GM21515 (cell line): ENCODE results near the gene CROCC.
"Not testable (repeated sequence)": the region's sequence is repeated elsewhere in the genome, so short reads cannot be mapped to it uniquely, and the experiment has no call there.

Source experiments
- ATAC-seq: cut with Tn5 transposase; IDR thresholded peaks from one replicate; pipeline ENCODE4 v1.9.1; 2021; ENCODE audit not compliant: unreplicated experiment

Gene CROCC

GRCh38 chr1:16895598-16896315, 26.0 kb upstream of the CROCC start, which contains the start of gene RNU1-2:
TSS of gene RNU1-2 (plus strand) at chr1:16895980.
- ATAC-seq = peak; percentile 98

GRCh38 chr1:16896316-16897055, 25.2 kb upstream of the CROCC start:
- not testable (repeated sequence) for ATAC-seq

GRCh38 chr1:16897653-16898052, 24.1 kb upstream of the CROCC start:
- not testable (repeated sequence) for ATAC-seq

GRCh38 chr1:16898298-16898697, 23.4 kb upstream of the CROCC start:
- not testable (repeated sequence) for ATAC-seq

GRCh38 chr1:16899020-16899419, 22.7 kb upstream of the CROCC start:
- not testable (repeated sequence) for ATAC-seq

- no peak for ATAC-seq
Measured at GRCh38 chr1:16900751-16901150, 21.0 kb upstream of the CROCC start.

- not testable (repeated sequence) for ATAC-seq
Measured at GRCh38 chr1:16901371-16901770, 20.4 kb upstream of the CROCC start.

GRCh38 chr1:16903054-16903453, 18.7 kb upstream of the CROCC start:
- ATAC-seq = no peak

- no peak for ATAC-seq
Measured at GRCh38 chr1:16903458-16903796, 18.3 kb upstream of the CROCC start.

GRCh38 chr1:16904560-16905109, 17.1 kb upstream of the CROCC start:
- peak; percentile 93 for ATAC-seq

- peak; percentile 69 for ATAC-seq
Measured at GRCh38 chr1:16905110-16905867, 16.4 kb upstream of the CROCC start.

GRCh38 chr1:16905868-16906702, 15.6 kb upstream of the CROCC start:
- no peak for ATAC-seq

GRCh38 chr1:16906873-16907272, 14.9 kb upstream of the CROCC start:
- no peak for ATAC-seq

GRCh38 chr1:16907870-16908758, 13.6 kb upstream of the CROCC start:
- ATAC-seq = no peak

- ATAC-seq = not testable (repeated sequence)
Measured at GRCh38 chr1:16911851-16912721, 9.6 kb upstream of the CROCC start.

GRCh38 chr1:16912742-16913141, 9.0 kb upstream of the CROCC start:
- ATAC-seq = not testable (repeated sequence)

GRCh38 chr1:16913181-16913832, 8.4 kb upstream of the CROCC start:
- ATAC-seq = no peak
